Activated CD8-positive, alpha-beta T cell treated with anti-CD3 and anti-CD28 coated beads for 36 hours (primary cell): ENCODE data around the gene HEATR5A. TPM values are rescaled to one million over a fixed set of nuclear protein-coding genes. Genes with fewer than 3 reads are reported as not detected.
"Not testable (repeated sequence)": the region's sequence is repeated elsewhere in the genome, so short reads cannot be mapped to it uniquely, and the experiment has no call there.

Source experiments
- ATAC-seq: fragments of 200-7000 bp; cut with Tn5 transposase; one replicate; pipeline ENCODE4 v1.10.0; 2021; ENCODE audit warnings: mild to moderate bottlenecking, moderate library complexity
- CTCF ChIA-PET: fragments of 350-600 bp; sonication (Branson Sonifier 250); formaldehyde crosslinking; loops from one replicate; lab custom pipeline; 2021; ENCODE audit warnings: antibody characterized with exemption; lab: Charles Lee
- POLR2A ChIA-PET: fragments of 350-600 bp; sonication (Branson Sonifier 250); formaldehyde crosslinking; loops from one replicate; lab custom pipeline; 2021; ENCODE audit warnings: antibody characterized with exemption; lab: Charles Lee
- DNase-seq: peaks from one replicate; pipeline ENCODE4 v3.0.0-alpha.2; 2020
- H3K27ac Mint-ChIP-seq: one replicate; pipeline ENCODE4 v1.8.0; 2021; ENCODE audit warnings: mild to moderate bottlenecking, mixed read lengths
- H3K27me3 Mint-ChIP-seq: one replicate; pipeline ENCODE4 v1.8.0; 2021; ENCODE audit warnings: mixed read lengths
- H3K36me3 Mint-ChIP-seq: one replicate; pipeline ENCODE4 v1.8.0; 2021; ENCODE audit warnings: low read depth, mixed read lengths
- H3K4me1 Mint-ChIP-seq: one replicate; pipeline ENCODE4 v1.8.0; 2021; ENCODE audit warnings: low read depth, mixed read lengths
- H3K4me3 Mint-ChIP-seq: one replicate; pipeline ENCODE4 v1.8.0; 2021; ENCODE audit warnings: mild to moderate bottlenecking, moderate library complexity, mixed read lengths
- H3K9me3 Mint-ChIP-seq: one replicate; pipeline ENCODE4 v1.8.0; 2021; ENCODE audit warnings: mixed read lengths
- intact Hi-C: fragments of 100-400 bp; cut with micrococcal nuclease; formaldehyde crosslinking; loops from one replicate; pipeline ENCODE4 v1.10.0; 2022
- total RNA-seq, 2 experiments: library from RNA; stranded (reverse); gene quantifications; one replicate each; pipeline ENCODE4 v1.2.3, GENCODE V29; 2021
- TF ChIP-seq, protein P1 (sequence below): fragments of 200-600 bp; IDR thresholded peaks from one replicate; pipeline ENCODE4 v1.8.0; 2022; ENCODE audit warnings: antibody characterized with exemption, mild to moderate bottlenecking

Gene HEATR5A
- total RNA-seq, 2 experiments from 2014 or later = 12.7 to 15.7 TPM

GRCh38 chr14:31445703-31446102, 25.4 kb upstream of the HEATR5A start:
- intact Hi-C loops = no loop called here
- no peaks in the 10 kb centered on the region for H3K9me3 Mint-ChIP-seq
- ChIA-PET CTCF (no interaction called here), POLR2A (no interaction called here)
- DNase-seq = no peak
- TF ChIP-seq, protein P1, sequence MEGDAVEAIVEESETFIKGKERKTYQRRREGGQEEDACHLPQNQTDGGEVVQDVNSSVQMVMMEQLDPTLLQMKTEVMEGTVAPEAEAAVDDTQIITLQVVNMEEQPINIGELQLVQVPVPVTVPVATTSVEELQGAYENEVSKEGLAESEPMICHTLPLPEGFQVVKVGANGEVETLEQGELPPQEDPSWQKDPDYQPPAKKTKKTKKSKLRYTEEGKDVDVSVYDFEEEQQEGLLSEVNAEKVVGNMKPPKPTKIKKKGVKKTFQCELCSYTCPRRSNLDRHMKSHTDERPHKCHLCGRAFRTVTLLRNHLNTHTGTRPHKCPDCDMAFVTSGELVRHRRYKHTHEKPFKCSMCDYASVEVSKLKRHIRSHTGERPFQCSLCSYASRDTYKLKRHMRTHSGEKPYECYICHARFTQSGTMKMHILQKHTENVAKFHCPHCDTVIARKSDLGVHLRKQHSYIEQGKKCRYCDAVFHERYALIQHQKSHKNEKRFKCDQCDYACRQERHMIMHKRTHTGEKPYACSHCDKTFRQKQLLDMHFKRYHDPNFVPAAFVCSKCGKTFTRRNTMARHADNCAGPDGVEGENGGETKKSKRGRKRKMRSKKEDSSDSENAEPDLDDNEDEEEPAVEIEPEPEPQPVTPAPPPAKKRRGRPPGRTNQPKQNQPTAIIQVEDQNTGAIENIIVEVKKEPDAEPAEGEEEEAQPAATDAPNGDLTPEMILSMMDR = no peak
- no peak overlapping the region for H3K27ac Mint-ChIP-seq
- ATAC-seq = no peak
- no peaks in the 10 kb centered on the region for H3K4me1 Mint-ChIP-seq
- H3K4me3 Mint-ChIP-seq = no peak overlapping the region
- H3K36me3 Mint-ChIP-seq = peaks cover 16% of the 10 kb centered on the region
- no peaks in the 10 kb centered on the region for H3K27me3 Mint-ChIP-seq

DNA sequence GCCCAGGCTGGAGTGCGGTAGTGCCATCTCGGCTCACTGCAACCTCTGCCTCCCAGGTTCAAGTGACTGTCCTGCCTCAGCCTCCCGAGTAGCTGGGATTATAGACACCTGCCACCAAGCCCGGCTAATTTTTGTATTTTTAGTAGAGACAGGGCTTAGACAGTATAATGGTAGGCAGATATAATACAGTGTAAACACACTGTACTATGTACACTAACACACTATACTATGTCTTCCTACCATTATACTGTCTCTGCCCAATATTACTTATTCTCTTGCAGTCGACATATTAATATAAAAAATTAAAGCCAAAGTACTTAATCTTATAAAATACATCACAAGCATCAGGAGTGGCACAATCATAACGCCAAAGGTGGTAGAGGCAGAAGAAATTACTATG, 21.9 kb upstream of the HEATR5A start:
- Mint-ChIP-seq H3K4me3 (no peak overlapping the region), H3K27me3 (no peaks in the 10 kb centered on the region), H3K27ac (no peak overlapping the region), H3K4me1 (no peaks in the 10 kb centered on the region), H3K9me3 (no peaks in the 10 kb centered on the region), H3K36me3 (peaks cover 19% of the 10 kb centered on the region)
- no peak for DNase-seq
- intact Hi-C loops = no loop called here
- ATAC-seq = no peak
- TF ChIP-seq, protein P1 = no peak
- POLR2A ChIA-PET = no interaction called here
- CTCF ChIA-PET = no interaction called here

DNA sequence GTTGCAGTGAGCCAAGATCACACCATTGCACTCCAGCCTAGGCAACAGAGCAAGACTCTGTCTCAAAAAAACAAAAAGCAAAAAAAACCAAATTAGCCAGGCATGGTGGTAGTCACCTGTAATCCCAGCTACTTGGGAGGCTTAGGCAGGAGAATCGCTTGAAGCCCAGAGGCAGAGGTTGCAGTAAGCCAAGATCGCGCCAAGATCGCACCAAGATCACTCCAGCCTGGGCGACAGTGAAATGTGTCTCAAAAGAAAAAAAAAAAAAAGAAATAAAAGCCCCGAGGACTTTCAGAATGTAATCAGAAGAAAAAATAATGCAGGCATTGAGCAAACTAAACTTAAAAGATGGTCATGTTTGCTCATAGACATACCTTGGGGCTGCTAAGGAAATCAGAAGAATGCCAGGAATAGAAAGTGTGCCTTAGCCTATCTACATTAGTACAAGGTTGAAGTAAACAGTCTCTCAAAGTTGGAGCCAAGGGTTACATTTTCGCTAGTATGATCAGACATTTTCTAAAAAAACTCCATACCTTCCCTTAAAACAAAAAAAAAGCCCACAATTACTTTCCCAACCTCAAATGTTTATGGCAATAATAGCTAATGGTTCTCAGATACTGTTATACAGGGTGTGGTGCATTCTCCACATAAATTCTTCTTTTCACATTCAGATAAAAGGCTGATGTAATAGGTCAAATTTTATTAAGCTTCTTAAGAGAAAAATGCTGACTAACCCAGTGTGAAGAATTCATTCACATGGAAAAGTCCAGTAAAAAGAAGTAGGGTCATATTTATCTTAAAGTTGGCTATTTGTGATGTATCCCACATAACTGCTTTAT, 21.1 kb upstream of the HEATR5A start:
- Mint-ChIP-seq H3K4me3 (no peak overlapping the region), H3K36me3 (peaks cover 19% of the 10 kb centered on the region), H3K9me3 (no peaks in the 10 kb centered on the region), H3K27ac (no peak overlapping the region), H3K27me3 (no peaks in the 10 kb centered on the region), H3K4me1 (no peaks in the 10 kb centered on the region)
- no peak for DNase-seq
- CTCF ChIA-PET = no interaction called here
- intact Hi-C loops = no loop called here
- ATAC-seq = no peak
- TF ChIP-seq, protein P1 = no peak
- POLR2A ChIA-PET = no interaction called here

DNA sequence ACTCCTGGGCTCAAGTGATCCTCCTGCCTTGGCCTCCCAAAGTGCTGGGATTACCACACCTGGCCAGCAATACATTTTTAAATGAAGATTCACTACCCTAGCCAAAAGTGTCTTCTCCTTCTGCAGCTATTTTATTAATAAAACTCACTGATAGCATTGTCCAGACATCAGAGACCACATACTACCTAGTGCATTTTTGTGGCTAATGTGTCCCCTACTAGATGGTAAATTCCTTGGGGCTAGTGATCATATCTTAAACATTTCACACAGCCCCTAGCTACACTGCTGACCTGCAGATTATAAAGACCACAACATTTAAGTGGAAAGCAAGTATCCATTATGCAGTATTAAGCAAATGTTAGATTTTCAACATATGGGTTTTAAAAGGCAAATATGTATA, 19.9 kb upstream of the HEATR5A start:
- H3K4me3 Mint-ChIP-seq = no peak overlapping the region

GRCh38 chr14:31439561-31439960, 19.2 kb upstream of the HEATR5A start:
- no peak overlapping the region for H3K27ac Mint-ChIP-seq
- DNase-seq (no peak), ATAC-seq (no peak)
- TF ChIP-seq, protein P1 = no peak
- peaks cover 18% of the 10 kb centered on the region for H3K36me3 Mint-ChIP-seq
- CTCF ChIA-PET = interaction anchor here (1.2 kb wide), 1 partner anchor 11 kb away, joined by 3 read pairs; no protein-coding TSS in a partner anchor
- H3K4me3 Mint-ChIP-seq = no peak overlapping the region
- H3K9me3 Mint-ChIP-seq = peaks cover 2% of the 10 kb centered on the region
- H3K4me1 Mint-ChIP-seq = no peaks in the 10 kb centered on the region
- intact Hi-C loops = no loop called here
- no peaks in the 10 kb centered on the region for H3K27me3 Mint-ChIP-seq
- POLR2A ChIA-PET = interaction anchor here (1.4 kb wide), 1 partner anchor 14 kb away, joined by 5 read pairs; no protein-coding TSS in a partner anchor

More for the DNA sequence above, 19.9 kb upstream of the HEATR5A start:
- POLR2A ChIA-PET = no interaction called here
- intact Hi-C loops = no loop called here
- ATAC-seq (no peak), DNase-seq (no peak)
- no peak overlapping the region for H3K27ac Mint-ChIP-seq
- no peaks in the 10 kb centered on the region for H3K4me1 Mint-ChIP-seq
- peaks cover 2% of the 10 kb centered on the region for H3K9me3 Mint-ChIP-seq
- CTCF ChIA-PET = interaction anchor here (1.2 kb wide), 1 partner anchor 10 kb away, joined by 3 read pairs; no protein-coding TSS in a partner anchor
- H3K36me3 Mint-ChIP-seq = peaks cover 18% of the 10 kb centered on the region
- TF ChIP-seq, protein P1 = no peak
- no peaks in the 10 kb centered on the region for H3K27me3 Mint-ChIP-seq

- H3K27me3 Mint-ChIP-seq, intact Hi-C loops, H3K27ac Mint-ChIP-seq, H3K4me1 Mint-ChIP-seq, H3K4me3 Mint-ChIP-seq, DNase-seq, ATAC-seq, H3K9me3 Mint-ChIP-seq, POLR2A ChIA-PET, CTCF ChIA-PET: not testable (repeated sequence)
- peaks cover 21% of the 10 kb centered on the region for H3K36me3 Mint-ChIP-seq
Observed at GRCh38 chr14:31437045-31437691, 16.8 kb upstream of the HEATR5A start.
